ENCODE results near the gene TMEM132C. TPM values are rescaled to one million over a fixed set of nuclear protein-coding genes. Genes with fewer than 3 reads are reported as not detected.
"Not testable (repeated sequence)": the region's sequence is repeated elsewhere in the genome, so short reads cannot be mapped to it uniquely, and the experiment has no call there.

Gene TMEM132C
- total RNA-seq, 6 experiments from 2014 or later, result 0.04 to 0.19 (median 0.06) TPM; not detected in 3

- ATAC-seq (no peak), DNase-seq (no peak)
- Histone ChIP-seq H3K27me3 (no peaks in the 10 kb centered on the region), H3K9me3 (no peaks in the 10 kb centered on the region), H3K4me3 (no peak overlapping the region), H3K27ac (no peak overlapping the region), H3K36me3 (no peaks in the 10 kb centered on the region), H3K4me1 (no peaks in the 10 kb centered on the region)
- intact Hi-C loops (cut with DNase I), result no loop called here
- TF ChIP-seq POLR2A (IDR thresholded peaks at IDR 0.05), result no peak
- no peak for TF ChIP-seq CTCF (IDR thresholded peaks at IDR 0.05)
- WGBS (ENCODE audit: insufficient coverage, low coverage, low lambda C conversion rate, missing lambda C conversion rate), result 34% methylated on average over 8 of the region's 8 CpGs
Measured at GRCh38 chr12:128595609-128596008, 328.6 kb downstream of the TMEM132C start.

- DNase-seq, result no peak
- intact Hi-C loops (cut with DNase I), result no loop called here
- TF ChIP-seq CTCF (IDR thresholded peaks at IDR 0.05) (no peak), POLR2A (IDR thresholded peaks at IDR 0.05) (no peak)
Measured at GRCh38 chr12:128600886-128601285, 333.9 kb downstream of the TMEM132C start.

GRCh38 chr12:128603573-128604115 is 336.7 kb downstream of the TMEM132C start:
- intact Hi-C loops (cut with DNase I), result no loop called here
- 43% methylated on average over 4 of the region's 4 CpGs for WGBS (ENCODE audit: insufficient coverage, low coverage, low lambda C conversion rate, missing lambda C conversion rate)
- TF ChIP-seq POLR2A (IDR thresholded peaks at IDR 0.05) (no peak), CTCF (IDR thresholded peaks at IDR 0.05) (no peak)
- Histone ChIP-seq H3K4me1 (no peaks in the 10 kb centered on the region), H3K36me3 (no peaks in the 10 kb centered on the region), H3K27me3 (no peaks in the 10 kb centered on the region), H3K4me3 (no peak overlapping the region), H3K9me3 (no peaks in the 10 kb centered on the region), H3K27ac (no peak overlapping the region)
- ATAC-seq, result no peak
- DNase-seq, result no peak

More at GRCh38 chr12:128600886-128601285, 333.9 kb downstream of the TMEM132C start:
- Histone ChIP-seq H3K27ac (no peak overlapping the region), H3K4me3 (no peak overlapping the region), H3K36me3 (no peaks in the 10 kb centered on the region), H3K9me3 (no peaks in the 10 kb centered on the region), H3K27me3 (no peaks in the 10 kb centered on the region), H3K4me1 (no peaks in the 10 kb centered on the region)
- WGBS (ENCODE audit: insufficient coverage, low coverage, low lambda C conversion rate, missing lambda C conversion rate), result 44% methylated on average over 6 of the region's 6 CpGs
- no peak for ATAC-seq

GRCh38 chr12:128604219-128604618 is 337.2 kb downstream of the TMEM132C start:
- intact Hi-C loops (cut with DNase I); ATAC-seq: not testable (repeated sequence)
- 24% methylated on average over 1 of the region's 1 CpG for WGBS (ENCODE audit: insufficient coverage, low coverage, low lambda C conversion rate, missing lambda C conversion rate)

GRCh38 chr12:128606051-128606450 is 339.1 kb downstream of the TMEM132C start:
- TF ChIP-seq POLR2A (IDR thresholded peaks at IDR 0.05) (no peak), CTCF (IDR thresholded peaks at IDR 0.05) (no peak)
- Histone ChIP-seq H3K36me3 (no peaks in the 10 kb centered on the region), H3K27me3 (no peaks in the 10 kb centered on the region), H3K4me3 (no peak overlapping the region), H3K4me1 (no peaks in the 10 kb centered on the region), H3K27ac (no peak overlapping the region), H3K9me3 (no peaks in the 10 kb centered on the region)
- DNase-seq (no peak), ATAC-seq (no peak)
- 26% methylated on average over 2 of the region's 4 CpGs for WGBS (ENCODE audit: insufficient coverage, low coverage, low lambda C conversion rate, missing lambda C conversion rate)
- intact Hi-C loops (cut with DNase I), result no loop called here

More at GRCh38 chr12:128604219-128604618, 337.2 kb downstream of the TMEM132C start:
- not testable (repeated sequence) for H3K4me1 ChIP-seq, H3K9me3 ChIP-seq, H3K36me3 ChIP-seq, H3K27me3 ChIP-seq, H3K4me3 ChIP-seq, DNase-seq, H3K27ac ChIP-seq

All from right lobe of liver (tissue), 6 donors.